Activated T-cell treated with anti-CD3 and anti-CD28 coated beads, Interleukin-2, amount 50 U/mL, for 24 hours (primary cell): Measurements from ENCODE around the gene TMCC2.
"Not testable (repeated sequence)": the region's sequence is repeated elsewhere in the genome, so short reads cannot be mapped to it uniquely, and the experiment has no call there.

Experiments
- DNase-seq: peaks from one replicate; pipeline ENCODE4 v3.0.0-alpha.2; 2020
- H3K27ac Mint-ChIP-seq: 2 replicates; pipeline ENCODE4 v1.8.0; 2020; ENCODE audit warnings: mild to moderate bottlenecking, mixed read lengths
- H3K27me3 Mint-ChIP-seq: 2 replicates; pipeline ENCODE4 v1.8.0; 2020; ENCODE audit warnings: mixed read lengths
- H3K36me3 Mint-ChIP-seq: 2 replicates; pipeline ENCODE4 v1.8.0; 2020; ENCODE audit warnings: low read depth, mixed read lengths
- H3K4me1 Mint-ChIP-seq: 2 replicates; pipeline ENCODE4 v1.8.0; 2020; ENCODE audit warnings: low read depth, mixed read lengths
- H3K4me3 Mint-ChIP-seq: 2 replicates; pipeline ENCODE4 v1.8.0; 2020; ENCODE audit warnings: mild to moderate bottlenecking, moderate library complexity, mixed read lengths
- H3K9me3 Mint-ChIP-seq: 2 replicates; pipeline ENCODE4 v1.8.0; 2020; ENCODE audit warnings: mixed read lengths

Gene TMCC2

GRCh38 chr1:205269711-205270110 is 42.0 kb downstream of the TMCC2 start:
- peaks cover 14% of the 10 kb centered on the region for H3K4me1 Mint-ChIP-seq
- H3K27me3 Mint-ChIP-seq, result no peaks in the 10 kb centered on the region
- no peak overlapping the region for H3K27ac Mint-ChIP-seq
- no peak overlapping the region for H3K4me3 Mint-ChIP-seq
- H3K9me3 Mint-ChIP-seq, result no peaks in the 10 kb centered on the region
- no peak for DNase-seq
- peaks cover 14% of the 10 kb centered on the region for H3K36me3 Mint-ChIP-seq

- no peak overlapping the region for H3K27ac Mint-ChIP-seq
- peaks cover 20% of the 10 kb centered on the region for H3K4me1 Mint-ChIP-seq
- no peaks in the 10 kb centered on the region for H3K27me3 Mint-ChIP-seq
- H3K9me3 Mint-ChIP-seq, result no peaks in the 10 kb centered on the region
- DNase-seq, result no peak
- peaks cover 14% of the 10 kb centered on the region for H3K36me3 Mint-ChIP-seq
- H3K4me3 Mint-ChIP-seq, result no peak overlapping the region
Observed at GRCh38 chr1:205270271-205270670, 42.5 kb downstream of the TMCC2 start.

- Mint-ChIP-seq H3K4me3 (no peak overlapping the region), H3K27me3 (no peaks in the 10 kb centered on the region), H3K4me1 (peaks cover 24% of the 10 kb centered on the region), H3K27ac (no peak overlapping the region), H3K9me3 (no peaks in the 10 kb centered on the region), H3K36me3 (peaks cover 14% of the 10 kb centered on the region)
- no peak for DNase-seq
Observed at GRCh38 chr1:205270764-205271163, 43.0 kb downstream of the TMCC2 start.

GRCh38 chr1:205271277-205271676 is 43.5 kb downstream of the TMCC2 start:
- H3K36me3 Mint-ChIP-seq, result peaks cover 14% of the 10 kb centered on the region
- peaks cover 24% of the 10 kb centered on the region for H3K4me1 Mint-ChIP-seq
- no peak for DNase-seq
- H3K4me3 Mint-ChIP-seq, result no peak overlapping the region
- no peaks in the 10 kb centered on the region for H3K9me3 Mint-ChIP-seq
- no peak overlapping the region for H3K27ac Mint-ChIP-seq
- H3K27me3 Mint-ChIP-seq, result no peaks in the 10 kb centered on the region

GRCh38 chr1:205271745-205272144 is 44.0 kb downstream of the TMCC2 start:
- Mint-ChIP-seq H3K9me3 (no peaks in the 10 kb centered on the region), H3K27me3 (no peaks in the 10 kb centered on the region), H3K4me3 (no peak overlapping the region), H3K27ac (no peak overlapping the region), H3K4me1 (peaks cover 26% of the 10 kb centered on the region), H3K36me3 (peaks cover 14% of the 10 kb centered on the region)
- no peak for DNase-seq

GRCh38 chr1:205272536-205272935 is 44.8 kb downstream of the TMCC2 start:
- Mint-ChIP-seq H3K27ac (no peak overlapping the region), H3K4me1 (peaks cover 28% of the 10 kb centered on the region), H3K27me3 (no peaks in the 10 kb centered on the region)

GRCh38 chr1:205273551-205273982 is 45.8 kb downstream of the TMCC2 start:
- peak; percentile 90 for DNase-seq
- peaks cover 14% of the 10 kb centered on the region for H3K36me3 Mint-ChIP-seq
- no peaks in the 10 kb centered on the region for H3K9me3 Mint-ChIP-seq
- no peak overlapping the region for H3K27ac Mint-ChIP-seq
- H3K27me3 Mint-ChIP-seq, result no peaks in the 10 kb centered on the region
- no peak overlapping the region for H3K4me3 Mint-ChIP-seq
- H3K4me1 Mint-ChIP-seq, result peaks cover 36% of the 10 kb centered on the region

More at GRCh38 chr1:205272536-205272935, 44.8 kb downstream of the TMCC2 start:
- H3K36me3 Mint-ChIP-seq, result peaks cover 14% of the 10 kb centered on the region
- H3K9me3 Mint-ChIP-seq, result no peaks in the 10 kb centered on the region
- no peak for DNase-seq
- H3K4me3 Mint-ChIP-seq, result no peak overlapping the region

- H3K27me3 Mint-ChIP-seq, result no peaks in the 10 kb centered on the region
- H3K36me3 Mint-ChIP-seq, result peaks cover 11% of the 10 kb centered on the region
- no peak for DNase-seq
- H3K4me3 Mint-ChIP-seq, result no peak overlapping the region
- H3K27ac Mint-ChIP-seq, result no peak overlapping the region
- H3K9me3 Mint-ChIP-seq, result no peaks in the 10 kb centered on the region
- peaks cover 42% of the 10 kb centered on the region for H3K4me1 Mint-ChIP-seq
Observed at GRCh38 chr1:205274041-205274691, 46.4 kb downstream of the TMCC2 start.

- no peaks in the 10 kb centered on the region for H3K9me3 Mint-ChIP-seq
- peaks cover 11% of the 10 kb centered on the region for H3K36me3 Mint-ChIP-seq
- no peak for DNase-seq
- peaks cover 52% of the 10 kb centered on the region for H3K4me1 Mint-ChIP-seq
- H3K27ac Mint-ChIP-seq, result no peak overlapping the region
- no peak overlapping the region for H3K4me3 Mint-ChIP-seq
- H3K27me3 Mint-ChIP-seq, result no peaks in the 10 kb centered on the region
Observed at GRCh38 chr1:205275133-205275532, 47.4 kb downstream of the TMCC2 start.

GRCh38 chr1:205275916-205276688 is 48.4 kb downstream of the TMCC2 start:
- no peak for DNase-seq
- Mint-ChIP-seq H3K36me3 (peaks cover 10% of the 10 kb centered on the region), H3K27ac (no peak overlapping the region), H3K4me1 (peaks cover 59% of the 10 kb centered on the region), H3K4me3 (no peak overlapping the region), H3K27me3 (no peaks in the 10 kb centered on the region), H3K9me3 (no peaks in the 10 kb centered on the region)

- Mint-ChIP-seq H3K4me3 (no peak overlapping the region), H3K9me3 (no peaks in the 10 kb centered on the region), H3K36me3 (peaks cover 7% of the 10 kb centered on the region), H3K27ac (no peak overlapping the region), H3K27me3 (no peaks in the 10 kb centered on the region), H3K4me1 (peaks cover 59% of the 10 kb centered on the region)
- no peak for DNase-seq
Observed at GRCh38 chr1:205276689-205277065, 48.9 kb downstream of the TMCC2 start.

- Mint-ChIP-seq H3K27ac (no peak overlapping the region), H3K4me1 (peaks cover 71% of the 10 kb centered on the region), H3K4me3 (no peak overlapping the region), H3K27me3 (no peaks in the 10 kb centered on the region), H3K36me3 (no peaks in the 10 kb centered on the region), H3K9me3 (no peaks in the 10 kb centered on the region)
- peak; percentile 42 for DNase-seq
Observed at GRCh38 chr1:205279986-205280385, 52.2 kb downstream of the TMCC2 start.

- H3K4me3 Mint-ChIP-seq, H3K27me3 Mint-ChIP-seq, H3K36me3 Mint-ChIP-seq, DNase-seq, H3K9me3 Mint-ChIP-seq: not testable (repeated sequence)
- H3K4me1 Mint-ChIP-seq, result peaks cover 72% of the 10 kb centered on the region
- peak overlapping the region; percentile 22 for H3K27ac Mint-ChIP-seq
Observed at GRCh38 chr1:205280666-205281395, 53.1 kb downstream of the TMCC2 start.

GRCh38 chr1:205283270-205284147 is 55.8 kb downstream of the TMCC2 start:
- Mint-ChIP-seq H3K4me1 (peaks cover 87% of the 10 kb centered on the region), H3K27ac (peak overlapping the region; percentile 47), H3K36me3 (no peaks in the 10 kb centered on the region), H3K27me3 (no peaks in the 10 kb centered on the region), H3K4me3 (no peak overlapping the region), H3K9me3 (no peaks in the 10 kb centered on the region)
- DNase-seq, result no peak
